GM12878 (cell line): Measurements from ENCODE around the gene NEDD8. TPM values are rescaled to one million over a fixed set of nuclear protein-coding genes. Genes with fewer than 3 reads are reported as not detected.

Experiments
- ATAC-seq: fragments of 200-7000 bp; cut with Tn5 transposase; 3 replicates; pipeline ENCODE4 v1.9.1; 2020; ENCODE audit warnings: mild to moderate bottlenecking, moderate library complexity
- BruUV-seq: library from RNA; stranded (reverse); fragments of 400-500 nt; replicated peaks from 2 replicates; lab custom pipeline; 2021; lab: Mats Ljungman, UMichigan
- CTCF ChIA-PET: fragments of 300-600 bp; sonication (Branson Sonifier 250); formaldehyde crosslinking; extraction: SDS; loops from one replicate; lab custom pipeline; 2021; ENCODE audit warnings: inconsistent platforms; lab: Yijun Ruan, JAX
- POLR2A ChIA-PET: fragments of 350-600 bp; formaldehyde crosslinking; extraction: SDS; loops from one replicate; lab custom pipeline; 2021; ENCODE audit warnings: inconsistent platforms; lab: Charles Lee
- RAD21 ChIA-PET: fragments of 300-600 bp; sonication (Branson Sonifier 250); formaldehyde crosslinking; loops from one replicate; lab custom pipeline; 2023; ENCODE audit warnings: antibody characterized with exemption; ENCODE audit not compliant: unreplicated experiment; lab: Charles Lee
- SMC1A ChIA-PET: fragments of 300-600 bp; sonication (Branson Sonifier 250); formaldehyde crosslinking; loops from one replicate; lab custom pipeline; 2023; ENCODE audit not compliant: unreplicated experiment, uncharacterized antibody; lab: Charles Lee
- DNase-seq: peaks from one replicate; pipeline ENCODE4 v3.0.0-alpha.2; 2011; ENCODE audit warnings: low read depth, low spot score
- FAIRE-seq: peaks from 3 replicates; lab custom pipeline; 2011; peaks lifted over from hg19 to GRCh38; lab: Jason Lieb, UNC
- H2AFZ ChIP-seq: 2 replicates; pipeline ENCODE4 v1.6.0; 2011; ENCODE audit warnings: low read depth, low read length, control low read depth; ENCODE audit not compliant: control insufficient read depth
- H3K27ac ChIP-seq: 2 replicates; pipeline ENCODE4 v1.5.1; 2011; ENCODE audit warnings: control low read depth; ENCODE audit not compliant: control insufficient read depth, insufficient read depth
- H3K27me3 ChIP-seq, 2 experiments: replicated peaks in 1 of 2; 2 replicates each; pipeline versions ENCODE4 v1.6.0 to v1.6.1; 2011; ENCODE audit warnings: low read length in 1 of 2; ENCODE audit not compliant: control insufficient read depth in 2 of 2, insufficient read depth in 2 of 2
- H3K36me3 ChIP-seq, 2 experiments: 2 replicates each; pipeline ENCODE4 v1.5.1; 2011; ENCODE audit warnings: low read length in 1 of 2; ENCODE audit not compliant: control insufficient read depth in 2 of 2, insufficient read depth in 2 of 2
- H3K4me1 ChIP-seq: 2 replicates; pipeline ENCODE4 v1.6.1; 2011; ENCODE audit warnings: mild to moderate bottlenecking, low read length, moderate library complexity, mixed read lengths; ENCODE audit not compliant: control insufficient read depth, insufficient read depth
- H3K4me2 ChIP-seq: 2 replicates; pipeline ENCODE4 v1.6.0; 2011; ENCODE audit warnings: control low read depth; ENCODE audit not compliant: control insufficient read depth, insufficient read depth
- H3K4me3 ChIP-seq: fragments of 200-600 bp; sonication (generic); 2 replicates; pipeline ENCODE4 v1.5.1; 2016
- H3K79me2 ChIP-seq: 2 replicates; pipeline ENCODE4 v1.6.0; 2011; ENCODE audit warnings: low read length; ENCODE audit not compliant: control insufficient read depth, insufficient read depth
- H3K9ac ChIP-seq: 2 replicates; pipeline ENCODE4 v1.8.0; 2011; ENCODE audit warnings: low read length, control low read depth, mixed read lengths; ENCODE audit not compliant: control insufficient read depth, insufficient read depth
- H3K9me3 ChIP-seq: replicated peaks from 3 replicates; pipeline ENCODE4 v1.5.1; 2011; ENCODE audit warnings: mild to moderate bottlenecking, low read length; ENCODE audit not compliant: control insufficient read depth, insufficient read depth
- H4K20me1 ChIP-seq: 2 replicates; pipeline ENCODE4 v1.6.0; 2011; ENCODE audit not compliant: control insufficient read depth, insufficient read depth
- ASH2L ChIP-seq: fragments of 300-600, 200-600 bp; sonication (generic); IDR thresholded peaks from 2 replicates; pipeline ENCODE4 v1.6.1; 2017; ENCODE audit warnings: low read depth, mild to moderate bottlenecking, borderline replicate concordance
- BRCA1 ChIP-seq: IDR thresholded peaks from 2 replicates; pipeline ENCODE4 v1.6.1; 2011; ENCODE audit warnings: low read depth, low read length, improper control_type of control experiment
- ETV6 ChIP-seq, 2 experiments: fragments of 450-650 bp in 1 of 2; IDR thresholded peaks in 1 of 2; conservative IDR thresholded peaks in 1 of 2; 2 replicates each; pipeline ENCODE4 v1.6.1; 2014; ENCODE audit warnings: antibody characterized with exemption in 1 of 2, borderline replicate concordance in 1 of 2, low read depth in 1 of 2, mild to moderate bottlenecking in 1 of 2, moderate library complexity in 1 of 2
- HCFC1 ChIP-seq: fragments of 150-350 bp; IDR thresholded peaks from 2 replicates; pipeline ENCODE4 v1.6.1; 2014; ENCODE audit warnings: low read length
- HDAC2 ChIP-seq: fragments of 200-600 bp; sonication (generic); IDR thresholded peaks from 2 replicates; pipeline ENCODE4 v1.6.1; 2017
- HDGF ChIP-seq: fragments of 450-650 bp; IDR thresholded peaks from 2 replicates; pipeline ENCODE4 v1.6.1; 2016; ENCODE audit warnings: antibody characterized with exemption
- IRF4 ChIP-seq: IDR thresholded peaks from 2 replicates; pipeline ENCODE4 v1.6.1; 2011; ENCODE audit warnings: low read depth, low read length
- NBN ChIP-seq: fragments of 450-650 bp; IDR thresholded peaks from 2 replicates; pipeline ENCODE4 v1.6.1; 2016
- NFXL1 ChIP-seq: fragments of 450-650 bp; IDR thresholded peaks from 2 replicates; pipeline ENCODE4 v1.6.1; 2017; ENCODE audit warnings: antibody characterized with exemption, mild to moderate bottlenecking, borderline replicate concordance
- NFYB ChIP-seq: IDR thresholded peaks from 2 replicates; pipeline ENCODE4 v1.6.1; 2011; ENCODE audit warnings: low read depth, mild to moderate bottlenecking, low read length, improper control_type of control experiment, moderate library complexity; ENCODE audit not compliant: insufficient read depth
- SIX5 ChIP-seq: IDR thresholded peaks from 2 replicates; pipeline ENCODE4 v1.6.1; 2011; ENCODE audit warnings: mild to moderate bottlenecking, low read depth, low read length, moderate library complexity; ENCODE audit not compliant: severe bottlenecking
- TAF1 ChIP-seq: IDR thresholded peaks from 2 replicates; pipeline ENCODE4 v1.6.1; 2011; ENCODE audit warnings: mild to moderate bottlenecking, low read depth, low read length, borderline replicate concordance
- WRNIP1 ChIP-seq: IDR thresholded peaks from 2 replicates; pipeline ENCODE4 v1.6.1; 2011; ENCODE audit warnings: low read depth, low read length, improper control_type of control experiment, borderline replicate concordance
- ZNF24 ChIP-seq: fragments of 450-650 bp; IDR thresholded peaks from 2 replicates; pipeline ENCODE4 v1.6.1; 2017; ENCODE audit warnings: antibody characterized with exemption, mild to moderate bottlenecking
- WGBS: methylation state at CpG from one replicate; pipeline ENCODE4 v1.1.6; 2016; ENCODE audit warnings: low lambda C conversion rate; ENCODE audit not compliant: insufficient replicate concordance, insufficient coverage; ENCODE audit errors: missing lambda C conversion rate; 5-methylcytosine and 5-hydroxymethylcytosine counted together
- in situ Hi-C: fragments of 300-500 bp; cut with MboI; formaldehyde crosslinking; loops from 9 replicates; pipeline ENCODE4 v1.14.3; 2018; ENCODE audit warnings: mixed read lengths
- intact Hi-C: fragments of 100-400 bp; cut with micrococcal nuclease; formaldehyde crosslinking; loops from one replicate; pipeline ENCODE4 v1.14.2; 2022; ENCODE audit not compliant: unreplicated experiment
- polyA plus RNA-seq, 11 experiments: library from polyadenylated mRNA; depleted of rRNA in 4 of 11; unstranded in 6 of 11; stranded (reverse) in 5 of 11; fragments of >200 nt; fragmentation: Nextera tagmentation in 4 of 11; fragmentation: Illumina TruSeq in 1 of 11; extraction: Ambion mirVana in 4 of 11; extraction: Trizol in 1 of 11; gene quantifications; 1 replicate in 1 of 11; 2 replicates in 10 of 11; pipeline versions ENCODE4 v1.2.1 to v1.2.3, GENCODE V29; 2011 to 2016; ENCODE audit warnings: inconsistent platforms in 2 of 11, missing spikeins in 2 of 11, low read depth in 1 of 11
- total RNA-seq, 4 experiments: library from RNA; depleted of rRNA in 3 of 4; stranded (reverse); fragments of >200 nt in 3 of 4; fragmentation: Illumina TruSeq in 1 of 4; extraction: Trizol in 1 of 4; gene quantifications; 2 replicates each; pipeline versions ENCODE4 v1.2.1 to v1.2.3, GENCODE V29; 2013 to 2021

The NEDD8 gene
- total and polyA plus RNA-seq, 10 of the 15 experiments (the other 5 are each of a cell fraction or from before 2014, with no cell fraction given), result 164 to 991 (median 300) TPM

DNA sequence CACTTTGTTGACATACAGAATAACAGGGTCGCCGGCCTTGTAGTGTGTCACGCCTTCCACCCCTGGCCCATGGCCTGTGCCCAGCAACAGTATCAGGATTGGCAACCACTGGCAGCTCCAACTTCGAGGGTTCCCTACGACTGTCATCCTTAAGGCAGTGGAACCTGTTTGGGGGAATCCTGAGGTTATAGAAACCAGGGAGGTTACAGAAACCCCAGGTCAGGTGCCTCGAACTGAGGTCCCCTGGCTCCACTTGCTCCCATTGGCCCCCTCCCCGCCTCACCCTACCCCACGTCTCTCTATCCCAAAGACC is 37.3 kb downstream of the NEDD8 start:
- Histone ChIP-seq H4K20me1 (no peaks in the 10 kb centered on the region), H3K4me2 (peak overlapping the region; percentile 83), H3K79me2 (peaks cover 48% of the 10 kb centered on the region), H2AFZ (peak overlapping the region; percentile 98), H3K9ac (peak overlapping the region; percentile 92), H3K4me3 (peak overlapping the region; percentile 68), H3K9me3 (no peaks in the 10 kb centered on the region; the same call in 1 of the 3 replicates), H3K27me3 (no peaks in the 10 kb centered on the region), H3K4me1 (peaks cover 15% of the 10 kb centered on the region), H3K27ac (peak overlapping the region; percentile 96), H3K36me3 (peaks cover 0 to 4% of the 10 kb centered on the region in 2 experiments; a peak in 2 of 4 replicates)
- ChIA-PET SMC1A (interaction anchor here (0.8 to 1.8 kb wide), 4 partner anchors 18 to 138 kb away, joined by 3 to 5 read pairs (median 4); partner anchors contain the start of genes CHMP4A, DCAF11 and NRL), CTCF (interaction anchor here (1.0 to 2.9 kb wide), 6 partner anchors 16 to 102 kb away, joined by 3 to 11 read pairs (median 4); partner anchors contain the start of genes MDP1 and TINF2), RAD21 (interaction anchor here (1.0 to 3.0 kb wide), 8 partner anchors 20 to 104 kb away, joined by 3 to 10 read pairs (median 4); partner anchors contain the start of genes DCAF11, IRF9, MDP1 and NRL), POLR2A (interaction anchor here (0.9 to 3.9 kb wide), 9 partner anchors 9 to 58 kb away, joined by 3 to 50 read pairs (median 12); partner anchors contain the start of genes CHMP4A, IRF9, MDP1 and PSME1)
- in situ Hi-C loops, result no loop called here
- WGBS, result 82% methylated on average over 6 of the region's 8 CpGs
- no peak for DNase-seq
- intact Hi-C loops, result no loop called here
- no peak for ATAC-seq
- no TSS peak for BruUV-seq
- FAIRE-seq, result no peak
- no peak for TF ChIP-seq ETV6 (conservative IDR thresholded peaks at IDR 0.05 in 1 of 2, IDR thresholded peaks at IDR 0.05 in 1 of 2; ENCODE audit: borderline replicate concordance in 1 of 2, low read depth in 1 of 2)
- TF ChIP-seq TAF1, result no peak
- TF ChIP-seq NFYB, result 0 out of 2 replicates have a peak, but pooled peaks have one; percentile 22
- TF ChIP-seq ZNF24, result no peak
- no peak for TF ChIP-seq NBN
- TF ChIP-seq HCFC1, result no peak
- 0 out of 2 replicates have a peak, but pooled peaks have one; percentile 37 for TF ChIP-seq WRNIP1
- no peak for TF ChIP-seq IRF4
- no peak for TF ChIP-seq NFXL1
- no peak for TF ChIP-seq ASH2L
- no peak for TF ChIP-seq SIX5
- TF ChIP-seq HDAC2, result no peak
- TF ChIP-seq BRCA1, result no peak
- 0 out of 2 replicates have a peak, but pooled peaks have one; percentile 44 for TF ChIP-seq HDGF
